ENCODE results near the gene PARL.

The PARL gene

GRCh38 chr3:183922421-183922820 lies 37.7 kb upstream of the PARL start:
- TF ChIP-seq EGR1 (IDR thresholded peaks at IDR 0.05), result no peak
- TF ChIP-seq TEAD4 (IDR thresholded peaks at IDR 0.05), result no peak

- TF ChIP-seq RAD21 (IDR thresholded peaks at IDR 0.05; ENCODE audit: low read depth) (no peak), TCF12 (IDR thresholded peaks at IDR 0.05; ENCODE audit: low read depth) (no peak), EGR1 (IDR thresholded peaks at IDR 0.05) (no peak), USF1 (IDR thresholded peaks at IDR 0.05) (no peak), MAX (IDR thresholded peaks at IDR 0.05) (no peak), FOXM1 (IDR thresholded peaks at IDR 0.05; ENCODE audit: borderline replicate concordance, low read depth) (no peak), EP300 (IDR thresholded peaks at IDR 0.05; ENCODE audit: borderline replicate concordance) (no peak), CEBPB (IDR thresholded peaks at IDR 0.05) (no peak), ZBTB7A (IDR thresholded peaks at IDR 0.05; ENCODE audit: low read depth) (no peak), NFIC (IDR thresholded peaks at IDR 0.05) (no peak), CREB1 (IDR thresholded peaks at IDR 0.05; ENCODE audit: low read depth) (no peak), TAF1 (IDR thresholded peaks at IDR 0.05; ENCODE audit: low read depth) (no peak), YY1 (IDR thresholded peaks at IDR 0.05; ENCODE audit: low read depth) (no peak), TEAD4 (IDR thresholded peaks at IDR 0.05) (no peak)
- TF ChIP-seq, protein P1, sequence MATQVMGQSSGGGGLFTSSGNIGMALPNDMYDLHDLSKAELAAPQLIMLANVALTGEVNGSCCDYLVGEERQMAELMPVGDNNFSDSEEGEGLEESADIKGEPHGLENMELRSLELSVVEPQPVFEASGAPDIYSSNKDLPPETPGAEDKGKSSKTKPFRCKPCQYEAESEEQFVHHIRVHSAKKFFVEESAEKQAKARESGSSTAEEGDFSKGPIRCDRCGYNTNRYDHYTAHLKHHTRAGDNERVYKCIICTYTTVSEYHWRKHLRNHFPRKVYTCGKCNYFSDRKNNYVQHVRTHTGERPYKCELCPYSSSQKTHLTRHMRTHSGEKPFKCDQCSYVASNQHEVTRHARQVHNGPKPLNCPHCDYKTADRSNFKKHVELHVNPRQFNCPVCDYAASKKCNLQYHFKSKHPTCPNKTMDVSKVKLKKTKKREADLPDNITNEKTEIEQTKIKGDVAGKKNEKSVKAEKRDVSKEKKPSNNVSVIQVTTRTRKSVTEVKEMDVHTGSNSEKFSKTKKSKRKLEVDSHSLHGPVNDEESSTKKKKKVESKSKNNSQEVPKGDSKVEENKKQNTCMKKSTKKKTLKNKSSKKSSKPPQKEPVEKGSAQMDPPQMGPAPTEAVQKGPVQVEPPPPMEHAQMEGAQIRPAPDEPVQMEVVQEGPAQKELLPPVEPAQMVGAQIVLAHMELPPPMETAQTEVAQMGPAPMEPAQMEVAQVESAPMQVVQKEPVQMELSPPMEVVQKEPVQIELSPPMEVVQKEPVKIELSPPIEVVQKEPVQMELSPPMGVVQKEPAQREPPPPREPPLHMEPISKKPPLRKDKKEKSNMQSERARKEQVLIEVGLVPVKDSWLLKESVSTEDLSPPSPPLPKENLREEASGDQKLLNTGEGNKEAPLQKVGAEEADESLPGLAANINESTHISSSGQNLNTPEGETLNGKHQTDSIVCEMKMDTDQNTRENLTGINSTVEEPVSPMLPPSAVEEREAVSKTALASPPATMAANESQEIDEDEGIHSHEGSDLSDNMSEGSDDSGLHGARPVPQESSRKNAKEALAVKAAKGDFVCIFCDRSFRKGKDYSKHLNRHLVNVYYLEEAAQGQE (IDR thresholded peaks at IDR 0.05; ENCODE audit: low read depth), result no peak
Measured at GRCh38 chr3:183921096-183921495, 36.4 kb upstream of the PARL start.

- TF ChIP-seq, protein P1 (IDR thresholded peaks at IDR 0.05; ENCODE audit: low read depth), result no peak
- no peak for TF ChIP-seq TAF1 (IDR thresholded peaks at IDR 0.05; ENCODE audit: low read depth)
- TF ChIP-seq MAX (IDR thresholded peaks at IDR 0.05), result no peak
- no peak for TF ChIP-seq YY1 (IDR thresholded peaks at IDR 0.05; ENCODE audit: low read depth)
- TF ChIP-seq NFIC (IDR thresholded peaks at IDR 0.05), result no peak
- TF ChIP-seq ZBTB7A (IDR thresholded peaks at IDR 0.05; ENCODE audit: low read depth), result no peak
- TF ChIP-seq CREB1 (IDR thresholded peaks at IDR 0.05; ENCODE audit: low read depth), result no peak
- TF ChIP-seq CEBPB (IDR thresholded peaks at IDR 0.05), result no peak
- no peak for TF ChIP-seq FOXM1 (IDR thresholded peaks at IDR 0.05; ENCODE audit: borderline replicate concordance, low read depth)
- TF ChIP-seq TEAD4 (IDR thresholded peaks at IDR 0.05), result no peak
- no peak for TF ChIP-seq TCF12 (IDR thresholded peaks at IDR 0.05; ENCODE audit: low read depth)
- TF ChIP-seq USF1 (IDR thresholded peaks at IDR 0.05), result no peak
- no peak for TF ChIP-seq EGR1 (IDR thresholded peaks at IDR 0.05)
- no peak for TF ChIP-seq RAD21 (IDR thresholded peaks at IDR 0.05; ENCODE audit: low read depth)
- no peak for TF ChIP-seq EP300 (IDR thresholded peaks at IDR 0.05; ENCODE audit: borderline replicate concordance)
Measured at GRCh38 chr3:183920416-183920815, 35.7 kb upstream of the PARL start.

DNA sequence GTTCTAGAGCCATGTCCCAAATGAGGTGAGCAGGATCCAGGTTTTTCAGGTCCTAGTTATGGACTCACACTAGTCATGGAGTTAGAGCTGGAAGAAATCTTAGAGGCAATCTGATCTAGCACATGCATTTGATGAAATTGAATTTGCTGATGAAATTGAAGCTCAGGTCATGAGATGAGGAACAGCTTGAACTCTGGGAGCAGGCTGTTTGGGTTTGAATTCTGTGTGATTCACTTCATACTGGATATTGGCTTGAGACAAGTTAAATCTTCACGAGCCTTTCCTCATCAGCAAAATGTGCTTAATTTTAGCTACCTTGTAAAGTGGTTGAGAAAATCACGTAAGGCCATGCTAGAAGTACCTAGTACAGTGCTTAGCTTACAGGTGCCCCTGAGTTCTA lies 33.5 kb upstream of the PARL start:
- TF ChIP-seq EGR1 (IDR thresholded peaks at IDR 0.05) (no peak), USF1 (IDR thresholded peaks at IDR 0.05) (no peak), MAX (IDR thresholded peaks at IDR 0.05) (no peak), EP300 (IDR thresholded peaks at IDR 0.05; ENCODE audit: borderline replicate concordance) (no peak), NFIC (IDR thresholded peaks at IDR 0.05) (no peak), RAD21 (IDR thresholded peaks at IDR 0.05; ENCODE audit: low read depth) (no peak), CEBPB (IDR thresholded peaks at IDR 0.05) (no peak), YY1 (IDR thresholded peaks at IDR 0.05; ENCODE audit: low read depth) (no peak), TAF1 (IDR thresholded peaks at IDR 0.05; ENCODE audit: low read depth) (no peak), ZBTB7A (IDR thresholded peaks at IDR 0.05; ENCODE audit: low read depth) (no peak), TEAD4 (IDR thresholded peaks at IDR 0.05) (no peak), CREB1 (IDR thresholded peaks at IDR 0.05; ENCODE audit: low read depth) (no peak), FOXM1 (IDR thresholded peaks at IDR 0.05; ENCODE audit: borderline replicate concordance, low read depth) (no peak), TCF12 (IDR thresholded peaks at IDR 0.05; ENCODE audit: low read depth) (no peak)
- TF ChIP-seq, protein P1 (IDR thresholded peaks at IDR 0.05; ENCODE audit: low read depth), result no peak
